GM18508 (cell line): Measurements from ENCODE around the gene GRID1.
"Not testable (repeated sequence)": the region's sequence is repeated elsewhere in the genome, so short reads cannot be mapped to it uniquely, and the experiment has no call there.

Source experiments
- ATAC-seq: cut with Tn5 transposase; IDR thresholded peaks from one replicate; pipeline ENCODE4 v1.9.1; 2021; ENCODE audit warnings: moderate number of reproducible peaks; ENCODE audit not compliant: insufficient read depth, unreplicated experiment

GRID1 gene

DNA sequence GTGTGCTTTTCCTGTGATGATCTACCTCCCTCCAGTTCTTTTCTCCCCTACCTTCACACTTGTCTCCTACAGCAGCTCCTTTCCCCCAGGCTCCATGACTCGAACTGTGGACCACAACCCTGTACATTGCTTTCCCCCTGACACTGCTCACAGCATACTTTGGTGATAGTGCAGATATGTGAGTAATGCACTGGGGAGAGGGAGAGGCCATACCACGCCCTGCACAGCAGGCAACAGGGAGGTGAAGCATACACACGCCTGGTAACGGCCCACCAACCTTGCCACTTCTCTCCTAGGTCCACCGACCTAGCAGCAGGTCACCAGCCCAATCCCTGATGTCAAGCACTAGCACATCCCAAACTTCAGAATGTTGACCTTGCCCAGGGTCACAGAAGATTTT, 238.2 kb downstream of the GRID1 start:
- no peak for ATAC-seq

- ATAC-seq = no peak
Measured at GRCh38 chr10:86127274-86127819, 239.2 kb downstream of the GRID1 start.

GRCh38 chr10:86124734-86125133, 241.9 kb downstream of the GRID1 start:
- ATAC-seq = no peak

DNA sequence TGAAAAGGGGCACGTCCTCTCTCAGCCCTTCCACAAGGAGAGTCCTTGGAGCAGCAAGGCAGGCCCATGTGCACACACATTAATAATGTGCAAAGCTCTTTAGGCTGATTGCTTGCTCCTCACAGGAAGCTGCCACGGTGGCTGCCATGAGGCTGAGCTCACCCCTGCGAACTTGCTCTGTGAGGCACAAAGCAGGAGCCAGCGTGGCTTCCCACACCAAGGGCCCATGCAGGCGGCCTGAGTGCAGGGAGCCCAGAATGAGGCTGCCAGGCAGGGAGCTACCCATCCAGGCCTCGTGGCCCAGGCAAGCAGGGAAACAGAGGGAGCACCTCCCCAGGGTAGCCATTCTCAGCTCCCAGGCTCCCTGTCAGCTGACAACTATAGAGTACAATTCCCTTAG, 242.9 kb downstream of the GRID1 start:
- ATAC-seq = no peak

GRCh38 chr10:86123304-86123703, 243.3 kb downstream of the GRID1 start:
- ATAC-seq = no peak

GRCh38 chr10:86122646-86123045, 243.9 kb downstream of the GRID1 start:
- no peak for ATAC-seq

DNA sequence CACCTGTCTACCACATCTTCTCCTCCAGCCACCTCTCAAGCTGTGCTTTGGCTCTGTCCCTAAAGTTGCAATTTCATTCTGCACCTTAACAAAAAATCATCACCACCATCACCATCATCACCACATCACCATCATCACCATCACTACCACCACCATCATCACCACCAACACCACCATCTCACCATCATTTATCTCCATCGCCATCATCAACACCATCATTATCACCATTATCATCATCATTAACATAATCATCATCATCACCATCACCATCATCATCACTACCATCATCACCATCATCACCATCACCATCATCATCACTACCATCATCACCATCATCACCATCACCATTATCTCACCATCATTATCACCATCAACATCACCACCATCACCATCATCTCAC, 245.4 kb downstream of the GRID1 start:
- no peak for ATAC-seq

DNA sequence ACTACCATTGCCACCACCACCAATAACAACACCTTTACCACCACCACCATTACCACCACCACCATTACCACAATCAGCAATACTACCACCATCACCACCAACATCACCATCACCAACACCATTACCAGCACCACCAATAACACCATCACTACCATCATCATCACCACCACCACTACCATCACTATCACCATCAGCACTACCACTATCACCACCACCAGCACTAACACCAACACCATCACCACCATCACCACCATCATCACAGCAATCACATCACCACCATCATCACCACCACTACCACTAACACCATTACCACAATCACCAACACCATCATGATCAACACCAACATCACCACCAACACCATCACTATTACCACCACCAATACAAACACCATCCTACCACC, 249.5 kb downstream of the GRID1 start:
- ATAC-seq = no peak

GRCh38 chr10:86113983-86114382, 252.6 kb downstream of the GRID1 start:
- ATAC-seq = no peak

DNA sequence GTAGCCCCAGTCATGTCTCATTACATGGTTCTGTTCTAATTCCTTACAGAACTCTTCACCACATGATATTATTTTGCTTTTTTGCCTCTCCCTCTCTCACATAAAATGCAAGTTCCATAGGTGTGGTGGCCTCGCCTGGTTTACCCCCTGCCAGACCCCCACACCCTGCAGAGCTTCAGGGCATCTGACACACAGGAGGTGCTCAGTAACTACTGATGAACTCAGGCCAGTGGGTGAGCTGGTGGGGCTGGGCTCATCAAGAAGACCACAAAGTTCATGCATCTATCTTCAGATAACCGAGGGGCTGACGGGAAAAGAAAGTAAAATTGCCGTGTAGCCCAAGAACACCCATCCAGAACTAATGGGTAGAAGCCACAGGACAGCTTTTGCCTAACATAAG, 253.1 kb downstream of the GRID1 start:
- no peak for ATAC-seq

DNA sequence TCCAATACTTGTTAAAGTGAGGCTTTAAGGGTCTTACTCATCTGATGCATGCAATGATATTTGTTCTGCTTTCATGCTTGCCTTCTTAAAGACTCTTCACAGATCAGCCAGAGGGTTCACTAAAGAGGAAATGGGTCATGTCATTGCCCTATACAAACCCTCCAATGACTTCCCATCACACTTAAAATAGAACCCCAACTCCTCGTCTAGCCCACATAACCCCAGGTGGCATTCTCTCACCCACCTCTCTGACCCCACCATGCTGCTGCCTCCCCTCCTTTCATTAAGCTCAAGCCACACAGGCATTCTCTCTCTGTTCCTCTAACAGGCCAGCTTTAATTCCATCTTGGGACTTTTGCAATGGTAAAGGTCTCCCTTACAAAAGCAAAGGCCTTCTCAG, 253.6 kb downstream of the GRID1 start:
- no peak for ATAC-seq

GRCh38 chr10:86111902-86112545, 254.6 kb downstream of the GRID1 start:
- ATAC-seq = no peak

DNA sequence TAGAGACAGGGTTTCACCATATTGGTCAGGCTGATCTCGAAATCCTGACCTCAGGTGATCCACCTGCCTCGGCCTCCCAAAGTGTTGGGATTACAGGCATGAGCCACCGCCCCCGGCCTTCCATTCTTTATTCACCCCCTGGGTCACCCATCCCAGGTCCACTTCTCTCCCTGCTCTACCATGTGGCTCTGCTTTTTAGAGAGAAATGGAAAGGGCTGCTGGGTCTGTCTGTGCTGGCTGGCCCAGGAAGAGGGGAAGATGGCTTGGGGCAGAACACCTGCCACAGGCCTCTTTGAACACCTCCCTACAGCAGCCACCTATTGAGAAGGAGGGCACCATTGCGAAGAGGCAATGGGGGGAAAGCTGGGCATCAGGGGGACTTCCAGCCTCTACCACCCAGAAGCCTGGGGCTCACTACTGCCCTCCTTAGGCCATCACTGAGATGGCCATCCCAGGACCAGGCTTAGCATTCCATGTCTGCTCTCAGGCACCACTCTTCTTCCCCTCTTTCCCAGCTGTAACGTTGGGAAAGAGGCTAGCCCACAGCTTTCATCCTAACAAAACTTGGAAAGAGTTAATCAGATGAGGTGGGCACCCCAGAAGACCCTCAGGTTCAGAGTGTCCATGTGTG, 256.3 kb downstream of the GRID1 start:
- no peak for ATAC-seq

- no peak for ATAC-seq
Measured at GRCh38 chr10:86109421-86109820, 257.2 kb downstream of the GRID1 start.

DNA sequence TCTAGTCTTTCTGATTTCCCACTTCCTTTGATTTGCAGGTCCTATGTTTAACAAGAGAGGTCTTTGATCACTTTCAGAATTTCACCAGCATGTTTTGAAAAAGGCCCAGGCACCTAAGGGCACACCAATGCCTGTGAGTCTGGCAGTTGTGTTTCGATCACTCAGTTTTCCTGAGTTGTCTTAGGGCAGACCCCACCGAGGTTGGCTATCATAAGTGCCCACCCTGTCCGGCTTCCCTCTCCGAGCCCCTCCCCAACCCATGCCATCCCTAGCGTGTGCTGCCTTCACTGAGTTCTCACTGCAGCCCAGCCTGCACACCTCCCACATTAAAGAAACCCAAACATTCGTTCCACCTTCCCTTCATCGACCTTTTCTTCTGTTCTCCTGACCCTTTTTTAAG, 257.9 kb downstream of the GRID1 start:
- no peak for ATAC-seq

DNA sequence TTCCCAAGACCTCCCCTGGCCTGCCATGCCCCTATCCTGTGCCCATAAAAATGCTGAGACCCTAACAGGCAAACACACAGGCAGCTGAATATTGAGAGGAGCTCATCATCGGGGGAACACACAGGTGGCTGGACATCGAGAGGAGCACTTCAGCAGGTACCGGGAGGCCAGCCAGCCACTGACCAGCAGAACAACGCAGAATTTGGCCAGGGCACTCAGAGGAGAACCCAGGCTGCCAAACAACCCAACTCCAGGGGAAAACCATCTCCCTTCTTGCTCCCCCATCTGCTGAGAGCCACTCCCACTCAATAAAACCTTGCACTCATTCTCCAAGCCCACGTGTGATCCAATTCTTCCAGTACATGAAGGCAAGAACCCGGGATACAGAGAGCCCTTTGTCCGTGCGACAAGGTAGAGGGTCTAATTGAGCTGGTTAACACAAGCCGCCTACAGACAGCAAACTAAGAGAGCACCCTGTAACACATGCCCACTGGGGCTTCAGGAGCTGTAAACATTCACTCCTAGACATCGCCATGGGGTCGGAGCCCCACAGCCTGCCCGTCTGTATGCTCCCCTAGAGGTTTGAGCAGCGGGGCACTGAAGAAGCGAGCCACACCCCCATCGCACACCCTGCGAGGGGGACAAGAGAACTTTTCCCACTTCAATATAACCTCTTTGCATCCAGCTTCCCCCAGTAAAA, 258.8 kb downstream of the GRID1 start:
- not testable (repeated sequence) for ATAC-seq

DNA sequence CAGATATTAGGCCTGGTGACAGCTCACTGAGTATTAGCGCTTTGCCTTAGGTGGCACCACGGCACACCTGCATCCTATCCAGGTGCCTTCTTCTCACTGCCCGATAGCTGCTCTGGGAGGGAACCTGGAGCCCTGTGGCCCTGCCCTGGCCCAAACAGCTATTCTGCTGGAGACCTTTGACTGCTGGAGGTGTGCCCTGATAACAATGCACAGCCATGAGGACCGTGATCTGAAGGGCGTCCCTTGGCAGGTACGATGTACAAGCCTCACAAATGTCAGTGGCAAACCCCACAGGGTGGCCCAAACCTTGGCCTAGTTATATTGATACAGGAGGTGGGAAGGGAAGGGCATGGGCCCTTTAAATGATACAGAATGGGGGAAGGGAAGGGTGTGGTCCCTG, 259.5 kb downstream of the GRID1 start:
- ATAC-seq = no peak

DNA sequence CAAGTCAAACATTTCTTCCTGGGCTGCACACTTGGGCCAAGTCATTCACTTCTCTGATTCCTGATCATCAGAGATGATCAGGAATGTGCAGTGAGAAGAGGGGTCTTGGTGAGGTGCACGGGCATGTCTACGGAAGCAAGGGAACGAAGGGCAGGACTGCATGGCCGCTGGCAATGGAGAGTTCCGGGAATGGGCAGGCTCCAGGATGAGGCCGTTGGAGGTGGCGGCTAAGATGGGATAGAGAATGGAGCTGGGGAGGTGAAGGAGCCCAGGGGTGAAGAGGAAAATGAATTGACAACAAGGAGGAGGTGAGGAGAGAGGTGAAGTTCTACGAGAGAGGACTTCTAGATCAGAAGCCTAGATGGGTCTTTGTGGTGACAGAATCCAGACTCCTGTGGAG, 260.0 kb downstream of the GRID1 start:
- ATAC-seq = no peak

GRCh38 chr10:86105640-86106039, 261.0 kb downstream of the GRID1 start:
- no peak for ATAC-seq

GRCh38 chr10:86105181-86105580, 261.4 kb downstream of the GRID1 start:
- ATAC-seq = no peak

DNA sequence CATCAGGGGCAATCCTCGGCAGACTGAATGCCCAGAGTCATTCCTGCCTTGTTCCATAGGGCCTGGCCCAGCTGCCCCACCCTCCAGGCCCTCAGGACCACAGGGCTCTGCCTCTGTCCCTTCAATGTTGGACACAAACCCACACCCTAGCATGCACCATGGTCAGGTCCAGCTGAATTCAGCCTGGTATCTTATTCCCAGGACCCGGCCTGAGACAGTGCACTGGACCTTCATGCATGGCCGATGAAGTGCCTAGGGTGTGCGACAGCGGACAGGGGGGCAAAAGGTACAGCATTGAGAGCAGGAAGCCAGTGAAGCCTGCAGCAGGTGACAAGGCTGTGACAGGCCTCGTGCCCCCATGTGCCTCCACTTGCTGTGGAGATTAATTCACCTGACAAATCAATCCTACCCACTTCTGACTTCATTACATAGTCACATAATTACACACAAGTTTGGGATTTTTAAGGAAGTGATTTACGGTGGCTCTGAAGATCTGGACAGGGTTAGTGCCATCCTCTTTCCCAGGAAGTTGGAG, 261.9 kb downstream of the GRID1 start:
- no peak for ATAC-seq
